A549 (cell line): ENCODE data around the gene HLA-G.

Experiments used
- POLR2AphosphoS2 ChIP-seq: conservative IDR thresholded peaks from 2 replicates; pipeline ENCODE4 v1.6.1; 2012; ENCODE audit warnings: low read length, improper control_type of control experiment, inconsistent platforms
- TF ChIP-seq, protein P1 (sequence below): fragments of 200-600 bp; sonication (generic); IDR thresholded peaks from 2 replicates; pipeline ENCODE4 v1.6.1; 2016; ENCODE audit warnings: antibody characterized with exemption, mild to moderate bottlenecking, moderate library complexity
- TF ChIP-seq, protein P2 (sequence below): fragments of 450-650 bp; IDR thresholded peaks from 2 replicates; pipeline ENCODE4 v1.6.1; 2014; ENCODE audit warnings: antibody characterized with exemption

DNA sequence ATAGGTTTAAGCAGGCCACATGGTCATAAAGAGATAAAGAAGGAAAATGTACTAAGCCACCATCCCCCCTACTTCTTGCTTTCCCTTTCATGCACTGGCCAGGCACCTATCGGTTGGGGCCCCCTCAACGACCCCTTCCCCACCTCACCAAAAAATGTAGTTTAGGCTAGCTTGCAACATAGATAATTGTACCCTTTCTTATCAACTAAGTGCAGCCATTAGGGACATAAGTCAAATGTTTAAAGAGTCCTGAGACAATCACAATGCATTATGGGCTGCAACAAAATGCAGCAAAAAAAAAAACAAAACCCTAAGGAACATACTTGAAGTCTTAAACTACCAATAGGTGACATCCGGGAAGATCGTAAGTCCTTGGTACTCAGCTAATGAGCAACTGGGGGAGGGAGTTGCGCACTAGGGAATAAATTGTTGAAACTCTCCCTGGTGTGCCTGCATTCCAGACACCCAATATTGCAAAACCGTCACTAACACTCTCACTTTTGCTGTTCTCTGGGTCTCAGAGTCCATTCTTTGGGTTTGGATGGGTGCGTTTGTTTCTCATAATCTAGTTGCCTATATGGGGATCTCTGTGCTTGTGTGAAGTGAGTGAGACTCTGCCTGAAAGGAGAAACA is 12.4 kb upstream of the HLA-G start:
- TF ChIP-seq, protein P1, sequence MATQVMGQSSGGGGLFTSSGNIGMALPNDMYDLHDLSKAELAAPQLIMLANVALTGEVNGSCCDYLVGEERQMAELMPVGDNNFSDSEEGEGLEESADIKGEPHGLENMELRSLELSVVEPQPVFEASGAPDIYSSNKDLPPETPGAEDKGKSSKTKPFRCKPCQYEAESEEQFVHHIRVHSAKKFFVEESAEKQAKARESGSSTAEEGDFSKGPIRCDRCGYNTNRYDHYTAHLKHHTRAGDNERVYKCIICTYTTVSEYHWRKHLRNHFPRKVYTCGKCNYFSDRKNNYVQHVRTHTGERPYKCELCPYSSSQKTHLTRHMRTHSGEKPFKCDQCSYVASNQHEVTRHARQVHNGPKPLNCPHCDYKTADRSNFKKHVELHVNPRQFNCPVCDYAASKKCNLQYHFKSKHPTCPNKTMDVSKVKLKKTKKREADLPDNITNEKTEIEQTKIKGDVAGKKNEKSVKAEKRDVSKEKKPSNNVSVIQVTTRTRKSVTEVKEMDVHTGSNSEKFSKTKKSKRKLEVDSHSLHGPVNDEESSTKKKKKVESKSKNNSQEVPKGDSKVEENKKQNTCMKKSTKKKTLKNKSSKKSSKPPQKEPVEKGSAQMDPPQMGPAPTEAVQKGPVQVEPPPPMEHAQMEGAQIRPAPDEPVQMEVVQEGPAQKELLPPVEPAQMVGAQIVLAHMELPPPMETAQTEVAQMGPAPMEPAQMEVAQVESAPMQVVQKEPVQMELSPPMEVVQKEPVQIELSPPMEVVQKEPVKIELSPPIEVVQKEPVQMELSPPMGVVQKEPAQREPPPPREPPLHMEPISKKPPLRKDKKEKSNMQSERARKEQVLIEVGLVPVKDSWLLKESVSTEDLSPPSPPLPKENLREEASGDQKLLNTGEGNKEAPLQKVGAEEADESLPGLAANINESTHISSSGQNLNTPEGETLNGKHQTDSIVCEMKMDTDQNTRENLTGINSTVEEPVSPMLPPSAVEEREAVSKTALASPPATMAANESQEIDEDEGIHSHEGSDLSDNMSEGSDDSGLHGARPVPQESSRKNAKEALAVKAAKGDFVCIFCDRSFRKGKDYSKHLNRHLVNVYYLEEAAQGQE, result no peak
- TF ChIP-seq, protein P2, sequence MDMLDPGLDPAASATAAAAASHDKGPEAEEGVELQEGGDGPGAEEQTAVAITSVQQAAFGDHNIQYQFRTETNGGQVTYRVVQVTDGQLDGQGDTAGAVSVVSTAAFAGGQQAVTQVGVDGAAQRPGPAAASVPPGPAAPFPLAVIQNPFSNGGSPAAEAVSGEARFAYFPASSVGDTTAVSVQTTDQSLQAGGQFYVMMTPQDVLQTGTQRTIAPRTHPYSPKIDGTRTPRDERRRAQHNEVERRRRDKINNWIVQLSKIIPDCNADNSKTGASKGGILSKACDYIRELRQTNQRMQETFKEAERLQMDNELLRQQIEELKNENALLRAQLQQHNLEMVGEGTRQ, result no peak
- TF ChIP-seq POLR2AphosphoS2, result no peak
